NOMO-1 (cell line): ENCODE measurements around the gene HOXA13.

Experiments
- DNase-seq, 2 experiments: peaks; one replicate each; lab custom pipeline; 2025; ENCODE audit not compliant: unreplicated experiment in 2 of 2; lab: John Stamatoyannopoulos, UW

HOXA13 gene

DNA sequence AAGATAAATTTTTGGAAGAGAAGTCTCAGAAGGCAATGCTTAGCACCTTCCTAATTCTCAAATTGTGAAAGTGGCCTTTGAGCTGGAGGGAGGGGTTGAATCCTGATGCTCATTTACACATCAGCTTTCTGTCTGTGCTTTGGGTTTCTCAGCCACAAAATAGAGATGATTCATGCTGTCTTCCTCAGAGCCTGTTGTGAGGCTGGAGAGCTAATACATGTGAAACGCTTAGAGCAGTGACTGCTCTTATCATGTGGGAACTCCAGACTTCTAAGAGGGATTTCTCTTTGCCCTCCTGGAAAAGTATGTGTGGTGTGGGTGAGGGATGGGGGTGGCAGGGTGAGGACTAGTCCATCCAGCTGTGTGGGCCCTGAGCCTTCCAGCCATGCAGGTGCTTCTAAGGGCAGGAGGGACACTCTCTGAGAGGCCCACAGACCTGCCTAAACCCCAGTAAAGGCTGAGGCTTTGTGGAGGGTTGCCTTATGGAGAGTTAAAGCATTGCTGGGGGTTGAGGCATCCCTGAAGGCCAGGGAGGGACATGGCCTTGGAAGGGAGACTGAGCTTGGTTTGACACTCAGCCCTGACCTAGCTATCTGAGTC lies 37.9 kb upstream of the HOXA13 start:
- DNase-seq = peak; percentile 24 to 65

DNA sequence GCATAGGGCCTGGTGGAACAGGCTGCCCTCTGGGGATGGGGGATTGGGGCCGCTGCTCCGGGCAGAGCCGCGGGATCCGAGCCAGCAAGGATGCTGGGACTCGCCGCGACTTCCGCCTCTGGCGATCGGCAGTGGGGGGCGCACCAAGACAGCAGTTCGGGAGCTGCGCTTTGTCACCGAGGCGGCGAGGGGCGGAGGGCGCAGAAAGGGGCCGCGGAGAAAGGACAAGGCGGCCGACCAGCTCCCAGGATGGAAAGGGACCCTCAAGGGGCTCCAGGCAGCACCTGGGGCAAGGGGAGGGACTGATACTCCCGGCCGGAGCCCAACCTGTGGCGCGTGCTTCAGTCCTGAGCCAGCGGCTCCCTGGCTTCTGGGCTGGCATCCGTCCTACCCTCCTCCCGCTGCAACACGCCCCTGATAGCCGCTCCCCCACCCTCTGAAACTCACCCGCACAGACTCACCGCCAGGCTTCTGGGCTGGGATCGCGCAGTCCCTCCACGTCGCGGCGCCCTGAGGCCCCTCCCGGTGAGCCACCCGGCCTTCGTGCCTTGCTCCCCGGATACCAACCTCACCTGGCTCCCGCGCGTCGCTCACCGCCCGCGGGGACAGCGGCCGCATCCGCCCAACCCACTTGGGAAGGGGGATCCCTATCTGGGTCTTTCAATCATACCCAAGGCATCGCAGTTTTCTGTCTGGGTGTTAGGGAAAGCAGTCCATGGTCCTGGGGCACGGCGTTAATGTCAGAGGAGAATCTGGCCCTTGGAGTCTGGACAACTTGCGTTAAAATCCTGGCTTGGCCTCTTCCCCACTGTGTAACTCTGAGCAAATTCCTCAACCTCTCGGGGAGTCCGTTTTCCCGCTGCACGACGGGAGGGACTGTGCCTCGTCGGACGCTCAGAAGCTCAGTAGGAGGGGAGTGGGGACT lies 35.8 kb upstream of the HOXA13 start:
- peak in 1 of 2 experiments; percentile 36 for DNase-seq

GRCh38 chr7:27229448-27229847 lies 29.6 kb upstream of the HOXA13 start:
- no peak for DNase-seq

DNA sequence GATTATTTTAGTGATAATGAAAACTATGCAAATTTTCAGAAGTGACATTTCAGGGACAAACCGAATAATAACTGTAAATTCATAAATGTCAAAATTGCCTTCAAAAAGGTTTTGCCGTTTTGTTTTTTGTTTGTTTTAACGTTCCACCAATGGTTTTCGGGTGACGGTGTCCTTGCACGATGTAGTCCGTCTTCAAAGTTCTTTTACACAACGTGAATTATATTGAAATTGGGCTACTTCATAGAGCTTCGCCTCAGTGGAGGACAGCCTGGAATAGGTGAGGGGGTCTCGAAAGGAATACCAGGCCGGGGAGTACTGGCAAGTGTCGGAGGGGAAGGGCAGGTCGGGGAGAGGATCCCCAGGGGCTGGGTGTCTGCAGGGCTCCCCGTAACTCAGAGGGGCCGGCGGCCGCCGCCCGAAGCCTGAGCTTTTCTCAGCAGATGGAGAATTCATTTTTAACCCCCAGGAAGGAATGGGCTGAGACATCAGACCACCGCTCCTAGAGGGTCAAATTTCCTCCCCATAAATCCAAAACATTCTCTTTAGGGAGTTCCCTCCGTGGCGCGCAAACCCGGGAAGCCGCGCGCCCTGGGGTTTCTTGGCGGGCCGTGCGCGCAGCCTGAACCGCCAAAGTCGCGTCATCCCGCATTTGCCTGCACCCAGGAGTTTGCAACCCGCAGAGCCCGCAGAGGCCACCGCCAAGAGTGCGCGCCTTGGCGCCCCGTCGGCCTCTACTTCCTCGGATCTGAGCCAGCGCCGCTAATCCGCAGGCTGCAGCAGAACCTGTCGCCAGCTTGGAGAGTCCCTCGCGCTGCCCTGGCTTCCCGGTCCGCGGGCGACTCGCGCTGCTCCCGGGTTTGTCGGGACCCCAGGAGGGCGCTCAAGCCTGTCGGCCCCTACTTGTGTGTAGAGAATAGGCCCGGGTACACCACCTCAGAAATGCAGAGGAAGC lies 25.4 kb upstream of the HOXA13 start:
- DNase-seq = no peak

DNA sequence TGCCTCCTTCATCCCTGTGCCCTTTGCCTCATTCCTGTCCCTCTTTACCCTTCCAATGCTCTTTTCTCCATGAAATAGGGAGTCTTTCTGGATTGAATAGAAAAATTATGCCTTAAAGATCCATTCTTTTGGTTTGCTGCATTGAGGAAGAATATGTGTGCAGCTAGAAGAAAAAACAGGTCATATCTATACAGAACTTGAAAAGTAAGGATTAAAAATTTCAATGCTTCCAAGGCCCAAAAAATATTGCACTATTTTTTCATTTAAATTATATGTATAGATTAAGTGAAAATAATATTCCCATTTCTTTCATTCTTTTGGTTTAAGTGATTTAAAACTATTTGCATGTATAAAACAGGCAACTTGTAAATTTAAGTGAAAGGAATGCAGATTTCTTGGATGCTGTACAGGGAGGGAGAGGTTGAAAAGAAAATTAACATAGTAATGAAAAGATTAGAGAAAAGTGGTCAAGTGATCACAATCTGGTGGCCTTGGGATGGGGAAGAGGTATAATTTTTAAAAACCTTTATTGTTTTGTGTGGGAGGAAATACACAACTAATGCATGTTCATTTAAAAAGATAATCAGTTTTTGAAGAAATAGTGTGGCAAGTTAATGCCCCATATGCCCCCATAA lies 24.2 kb upstream of the HOXA13 start:
- no peak for DNase-seq

GRCh38 chr7:27221201-27221797 lies 21.4 kb upstream of the HOXA13 start:
- DNase-seq = no peak

DNA sequence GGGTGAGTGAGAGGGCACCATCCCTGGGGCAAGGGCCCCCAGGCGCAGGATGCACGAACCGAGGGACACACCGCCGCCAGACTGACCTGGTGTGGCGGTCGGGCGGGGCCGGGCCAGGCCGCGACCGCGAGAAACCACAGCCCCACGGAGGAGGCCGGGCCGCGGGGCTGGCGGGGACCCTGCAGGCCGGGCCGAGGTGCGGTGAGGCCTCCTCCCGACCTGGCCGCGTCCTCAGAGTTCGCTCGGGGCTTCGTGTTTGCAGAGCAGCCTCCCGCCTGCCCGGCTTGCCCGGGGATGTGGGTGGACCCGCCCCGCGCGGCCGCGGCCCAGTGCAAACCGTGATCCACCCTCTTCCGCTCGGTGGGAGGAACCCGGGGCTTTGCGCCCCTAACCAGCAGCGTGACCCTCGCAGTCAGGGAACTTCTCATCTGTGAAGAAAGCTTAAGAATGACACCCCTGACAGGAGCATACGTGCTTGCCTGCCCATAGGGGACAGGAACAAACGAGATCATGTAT lies 20.6 kb upstream of the HOXA13 start:
- no peak for DNase-seq

DNA sequence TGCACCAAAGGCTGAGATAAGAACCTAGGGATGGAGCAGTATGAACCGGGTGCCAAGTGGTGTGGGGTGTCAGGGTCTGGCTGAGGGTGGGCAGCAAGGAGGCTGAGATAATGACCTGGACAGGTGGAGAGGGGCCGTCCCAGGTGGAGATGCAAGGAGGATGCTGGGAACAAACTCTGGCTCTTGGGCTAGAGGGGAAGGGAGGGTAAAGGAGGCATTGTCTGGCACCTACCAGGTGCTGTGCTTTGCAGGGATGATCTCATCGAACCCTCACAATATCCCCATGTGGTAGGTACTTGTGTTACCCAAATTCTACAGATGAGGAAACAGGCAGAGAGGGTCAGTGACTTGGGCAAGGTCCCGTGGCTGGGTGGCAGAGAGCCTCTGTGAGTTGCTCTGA lies 19.9 kb upstream of the HOXA13 start:
- no peak for DNase-seq

- DNase-seq = no peak
Observed at GRCh38 chr7:27217951-27218350, 18.1 kb upstream of the HOXA13 start.

DNA sequence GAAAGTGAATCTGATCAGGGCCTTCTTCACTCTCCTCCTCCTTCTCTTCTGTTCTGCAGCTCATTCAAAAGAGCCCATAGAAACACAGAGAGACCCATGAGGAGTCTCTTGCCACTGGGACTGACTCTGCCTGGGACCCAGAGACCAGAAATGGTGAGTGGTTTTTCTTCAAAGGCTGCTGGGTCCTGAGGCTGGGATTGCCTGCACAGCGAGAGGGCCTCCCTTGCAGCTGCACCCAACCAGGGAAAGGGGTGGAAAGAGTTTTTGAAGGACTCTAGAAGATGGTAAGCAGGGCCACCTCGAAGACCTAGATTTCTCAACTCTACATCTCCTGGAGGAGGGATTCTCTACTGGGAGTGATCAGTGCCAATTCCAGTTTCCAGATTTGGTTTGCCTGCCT lies 15.5 kb upstream of the HOXA13 start:
- DNase-seq = no peak

- no peak for DNase-seq
Observed at GRCh38 chr7:27214239-27214950, 14.5 kb upstream of the HOXA13 start.

DNA sequence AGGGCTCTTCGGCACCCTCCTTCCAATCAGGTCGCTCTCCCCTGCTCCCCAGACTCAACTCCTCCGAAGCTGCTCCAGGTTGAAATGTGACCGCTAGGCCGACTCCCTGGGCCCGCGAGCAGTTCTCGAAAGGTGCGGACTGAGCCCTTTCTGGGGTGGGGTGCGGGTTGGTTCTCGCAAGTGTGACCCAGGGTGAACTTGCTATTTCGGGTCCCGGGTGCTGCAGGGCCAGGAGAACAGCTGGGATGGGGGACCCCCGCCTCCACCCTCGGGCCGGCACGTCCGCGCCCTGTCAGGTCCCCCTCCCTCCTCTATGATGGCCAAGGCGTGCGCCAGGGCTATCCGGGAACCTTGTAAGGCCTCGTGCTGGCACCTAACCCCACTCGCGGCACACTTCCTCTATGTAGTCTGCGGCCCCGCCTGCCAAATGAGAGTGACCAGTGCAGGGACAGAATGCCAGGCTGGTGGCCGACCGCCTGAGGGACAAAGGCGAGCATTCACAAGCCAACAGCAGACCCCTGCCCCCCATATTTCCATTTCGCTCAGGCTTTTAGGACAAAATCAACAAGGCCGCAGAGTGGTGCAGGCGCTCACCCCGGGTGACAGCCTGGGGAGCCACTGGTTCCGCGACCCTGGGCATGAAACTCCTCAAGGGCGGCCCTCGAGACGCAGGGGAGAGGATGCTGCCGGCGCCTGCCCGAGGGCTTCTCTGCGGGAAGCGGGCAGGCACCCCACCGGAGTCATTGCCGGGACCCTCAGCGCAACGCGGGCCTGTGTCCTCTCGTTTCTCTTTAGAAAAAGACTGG lies 13.7 kb upstream of the HOXA13 start:
- DNase-seq = no peak

DNA sequence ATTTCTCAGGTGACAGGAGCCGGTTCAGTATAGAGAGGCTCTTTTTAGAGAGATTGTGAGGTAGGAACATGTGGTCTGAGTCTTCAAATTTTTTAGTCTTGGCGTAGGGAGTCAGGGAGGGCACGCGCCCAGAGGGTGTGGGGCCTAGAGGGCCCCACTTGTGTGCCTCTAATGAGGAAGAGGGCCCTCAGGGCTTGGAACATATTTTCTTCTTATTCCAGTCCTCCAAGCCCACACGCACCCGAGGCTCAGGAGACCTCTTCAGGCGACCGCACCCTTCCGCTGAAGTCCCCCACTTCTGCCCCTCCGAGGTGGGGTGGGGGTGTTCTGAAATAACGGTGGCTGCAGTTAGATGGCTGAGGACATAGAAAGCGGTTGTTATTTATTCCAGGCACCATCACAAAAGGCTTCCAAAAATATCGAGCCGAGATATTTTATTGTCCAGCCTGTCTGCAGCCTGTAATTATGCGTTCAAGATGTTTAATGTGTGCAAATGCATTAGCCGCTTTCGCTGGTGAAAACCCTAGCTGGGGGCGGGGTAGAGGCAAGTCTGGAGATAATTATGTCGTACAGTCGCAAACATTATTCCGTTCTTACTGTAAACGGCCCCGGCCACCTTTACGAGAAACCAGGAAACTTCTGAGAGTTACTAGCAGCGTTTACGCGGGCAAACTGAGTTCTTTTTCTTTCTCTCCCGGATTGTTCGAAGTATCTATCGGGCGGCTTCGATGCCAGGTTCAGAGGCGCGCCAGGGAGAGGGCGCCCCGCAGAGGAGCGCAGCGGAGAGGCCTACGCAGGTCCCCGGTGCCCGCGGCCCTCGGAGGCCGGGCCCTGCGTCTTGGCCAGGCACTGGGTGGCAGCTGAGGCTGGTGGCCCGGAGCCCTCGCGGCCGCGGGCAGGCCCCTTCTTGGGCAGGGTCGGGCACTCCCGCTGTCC lies 12.9 kb upstream of the HOXA13 start:
- no peak for DNase-seq

DNA sequence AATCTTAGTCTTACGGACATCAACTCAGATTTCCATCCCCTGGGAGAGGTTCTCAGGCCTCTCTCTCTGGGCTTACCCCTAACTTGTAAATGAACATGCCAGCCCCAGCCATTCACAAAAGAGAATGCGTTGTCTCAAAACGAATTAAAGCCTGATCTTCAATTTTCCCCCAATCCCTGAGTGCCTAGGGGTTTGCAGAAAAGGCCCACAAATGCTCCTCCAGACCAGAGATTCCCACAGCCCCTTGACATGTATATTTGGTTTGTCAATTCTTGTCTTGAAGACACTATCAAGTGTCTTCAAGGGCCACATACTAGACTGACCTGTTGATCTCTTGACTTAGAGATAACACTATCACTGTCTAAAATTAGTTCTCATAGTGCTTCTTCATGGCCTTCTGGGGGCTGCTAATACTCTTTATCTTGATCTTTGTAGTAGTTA lies 11.9 kb upstream of the HOXA13 start:
- no peak for DNase-seq

GRCh38 chr7:27211084-27211446 lies 11.2 kb upstream of the HOXA13 start:
- no peak for DNase-seq

DNA sequence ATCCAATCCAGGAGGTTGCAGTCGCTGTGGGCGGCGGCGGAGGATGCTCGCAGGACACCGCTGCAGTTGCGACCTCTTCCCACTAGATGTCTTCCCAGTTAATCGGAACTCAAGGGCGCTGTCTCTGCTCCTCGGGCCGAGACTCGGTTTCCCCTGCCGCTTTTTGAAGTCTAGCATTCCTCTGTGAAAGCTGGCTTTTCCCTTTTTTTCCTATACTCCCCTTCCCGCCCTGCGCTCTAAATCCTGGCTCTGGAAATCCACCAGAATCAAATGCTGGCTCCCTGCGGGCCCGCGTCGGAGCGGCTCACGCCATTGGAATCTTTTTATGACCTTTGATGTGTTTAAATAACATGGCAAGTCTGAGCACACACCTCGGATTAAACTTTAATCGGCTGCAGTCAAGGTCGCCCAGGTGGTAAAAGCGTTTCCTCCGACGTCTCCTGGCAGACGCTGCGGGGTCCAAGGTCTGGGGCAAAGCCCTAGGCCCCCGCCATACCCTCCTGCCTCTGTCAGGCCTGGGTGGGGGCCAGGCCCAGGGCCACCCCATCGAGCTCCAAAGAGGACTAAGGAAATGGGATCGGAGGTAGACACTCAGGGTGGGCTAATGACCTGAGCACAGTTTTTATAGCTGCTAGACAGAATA lies 10.7 kb upstream of the HOXA13 start:
- DNase-seq = peak in 1 of 2 experiments; percentile 23

DNA sequence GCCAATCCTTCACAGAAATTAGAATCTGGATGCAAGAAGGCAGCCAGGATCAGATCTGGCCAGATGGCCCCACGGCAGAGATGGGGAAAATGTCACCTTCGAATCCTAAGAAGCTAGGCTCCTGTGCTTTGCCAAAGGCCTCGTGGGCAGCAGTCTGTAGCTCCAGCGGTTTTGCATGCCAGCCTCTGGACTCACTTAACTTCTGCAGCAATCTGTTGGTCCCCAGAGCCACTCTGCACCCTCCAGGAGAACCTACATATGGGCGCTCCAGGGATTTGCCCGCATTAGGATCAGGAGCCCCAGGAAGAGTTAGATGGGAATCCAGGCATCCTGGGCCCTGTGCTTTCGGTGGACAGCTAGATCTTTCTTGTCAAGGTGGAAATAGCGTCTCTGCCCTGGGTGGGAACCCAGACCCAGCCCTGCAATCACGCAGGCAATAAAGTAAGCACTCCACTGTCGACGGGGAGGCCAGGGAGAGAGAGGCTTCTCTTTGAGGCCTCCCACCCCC lies 10.1 kb upstream of the HOXA13 start:
- no peak for DNase-seq
